ENCODE results near the gene PTTG1IP. TPM values are rescaled to one million over a fixed set of nuclear protein-coding genes. Genes with fewer than 3 reads are reported as not detected.

The PTTG1IP gene
- total and polyA plus RNA-seq, 2 of the 13 experiments (the other 11 are each of a cell fraction or from before 2014, with no cell fraction given), result 161 to 700 TPM

GRCh38 chr21:44878053-44878982 lies 4.8 kb upstream of the PTTG1IP start (continued):
- TF ChIP-seq SYNCRIP (IDR thresholded peaks at IDR 0.05; ENCODE audit: insufficient read depth, low read depth, low read length), result no peak
- TF ChIP-seq TRIM22 (IDR thresholded peaks at IDR 0.05), result no peak
- TF ChIP-seq, protein P1, sequence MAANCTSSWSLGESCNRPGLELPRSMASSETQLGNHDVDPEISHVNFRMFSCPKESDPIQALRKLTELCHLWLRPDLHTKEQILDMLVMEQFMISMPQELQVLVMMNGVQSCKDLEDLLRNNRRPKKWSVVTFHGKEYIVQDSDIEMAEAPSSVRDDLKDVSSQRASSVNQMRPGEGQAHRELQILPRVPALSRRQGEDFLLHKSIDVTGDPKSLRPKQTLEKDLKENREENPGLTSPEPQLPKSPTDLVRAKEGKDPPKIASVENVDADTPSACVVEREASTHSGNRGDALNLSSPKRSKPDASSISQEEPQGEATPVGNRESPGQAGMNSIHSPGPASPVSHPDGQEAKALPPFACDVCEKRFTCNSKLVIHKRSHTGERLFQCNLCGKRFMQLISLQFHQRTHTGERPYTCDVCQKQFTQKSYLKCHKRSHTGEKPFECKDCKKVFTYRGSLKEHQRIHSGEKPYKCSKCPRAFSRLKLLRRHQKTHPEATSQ (CRISPR knock-in tag; IDR thresholded peaks at IDR 0.05; ENCODE audit: borderline replicate concordance), result no peak
- no peak for TF ChIP-seq U2AF1 (optimal IDR thresholded peaks at IDR 0.05; ENCODE audit: low read depth, low read length)
- TF ChIP-seq EEA1 (CRISPR knock-in tag; IDR thresholded peaks at IDR 0.05; ENCODE audit: borderline replicate concordance), result no peak
- TF ChIP-seq FOXA1 (IDR thresholded peaks at IDR 0.05), result no peak
- peak; percentile 68 for TF ChIP-seq FOXA1 (CRISPR knock-in tag; IDR thresholded peaks at IDR 0.05)
- peak; percentile 32; the same call in 1 of the 2 replicates for TF ChIP-seq YEATS4 (CRISPR knock-in tag; IDR thresholded peaks at IDR 0.05; ENCODE audit: borderline replicate concordance)
- no peak for TF ChIP-seq ZNF441 (CRISPR knock-in tag; IDR thresholded peaks at IDR 0.05; ENCODE audit: borderline replicate concordance)
- TF ChIP-seq ZNF180 (CRISPR knock-in tag; IDR thresholded peaks at IDR 0.05; ENCODE audit: borderline replicate concordance, low read depth), result no peak
- TF ChIP-seq RNF2 (conservative IDR thresholded peaks at IDR 0.05; ENCODE audit: low read depth), result no peak
- TF ChIP-seq ZSCAN25 (CRISPR knock-in tag; IDR thresholded peaks at IDR 0.05), result peak; percentile 74
- no peak for TF ChIP-seq ZEB1 (IDR thresholded peaks at IDR 0.05; ENCODE audit: insufficient replicate concordance, low read depth)
- TF ChIP-seq REPIN1 (CRISPR knock-in tag; IDR thresholded peaks at IDR 0.05; ENCODE audit: borderline replicate concordance, low read depth), result peak; percentile 40; the same call in 1 of the 2 replicates
- no peak for TF ChIP-seq MTF2 (CRISPR knock-in tag; IDR thresholded peaks at IDR 0.05; ENCODE audit: borderline replicate concordance)
- no peak for TF ChIP-seq HDAC6 (IDR thresholded peaks at IDR 0.05; ENCODE audit: low read depth, low read length)
- TF ChIP-seq MED8 (CRISPR knock-in tag; IDR thresholded peaks at IDR 0.05; ENCODE audit: insufficient replicate concordance), result peak; percentile 55
- no peak for TF ChIP-seq JUNB (CRISPR knock-in tag; IDR thresholded peaks at IDR 0.05; ENCODE audit: borderline replicate concordance)
- no peak for TF ChIP-seq POLR2AphosphoS2 (IDR thresholded peaks at IDR 0.05; ENCODE audit: low read depth, low read length)
- 0 out of 2 replicates have a peak, but pooled peaks have one; percentile 23 for TF ChIP-seq ZNF598 (CRISPR knock-in tag; IDR thresholded peaks at IDR 0.05; ENCODE audit: borderline replicate concordance)
- TF ChIP-seq ZSCAN22 (CRISPR knock-in tag; IDR thresholded peaks at IDR 0.05), result no peak
- TF ChIP-seq ZNF558 (CRISPR knock-in tag; IDR thresholded peaks at IDR 0.05; ENCODE audit: borderline replicate concordance), result no peak
- no peak for TF ChIP-seq JUN (CRISPR knock-in tag; IDR thresholded peaks at IDR 0.05)
- no peak for TF ChIP-seq CENPT (CRISPR knock-in tag; IDR thresholded peaks at IDR 0.05; ENCODE audit: low read depth)
- TF ChIP-seq JUND (CRISPR knock-in tag; IDR thresholded peaks at IDR 0.05), result no peak
- no peak for TF ChIP-seq ZFP36 (IDR thresholded peaks at IDR 0.05; ENCODE audit: borderline replicate concordance, low read depth, low read length, partially characterized antibody)
- no peak for TF ChIP-seq CENPX (CRISPR knock-in tag; IDR thresholded peaks at IDR 0.05)

Measured in HepG2 (cell line).